Neural cell (in vitro differentiated cells): ENCODE data around the gene PRM2. TPM values are rescaled to one million over a fixed set of nuclear protein-coding genes. Genes with fewer than 3 reads are reported as not detected.

ENCODE experiments used
- H2AFZ ChIP-seq: fragments of 200-600, 300-800 bp; sonication (generic), shearing (Covaris generic); 2 replicates; pipeline ENCODE4 v1.6.0; 2014; ENCODE audit warnings: low read depth, mild to moderate bottlenecking, antibody characterized with exemption, low read length, moderate library complexity
- H3F3A ChIP-seq: fragments of 200-600 bp; shearing (Covaris generic); 2 replicates; pipeline ENCODE4 v1.6.1; 2016; ENCODE audit warnings: mild to moderate bottlenecking, moderate library complexity, mixed read lengths, antibody characterized with exemption, low read length; ENCODE audit not compliant: insufficient read depth, poor library complexity, severe bottlenecking
- H3K27ac ChIP-seq: fragments of 200-600, 300-800 bp; sonication (generic), shearing (Covaris generic); 2 replicates; pipeline ENCODE4 v1.5.1; 2014; ENCODE audit warnings: mild to moderate bottlenecking, low read length, moderate library complexity
- H3K27me3 ChIP-seq: fragments of 300-800, 200-600 bp; sonication (generic), shearing (Covaris generic); 2 replicates; pipeline ENCODE4 v1.6.0; 2014; ENCODE audit warnings: mild to moderate bottlenecking, low read depth, low read length, moderate library complexity; ENCODE audit not compliant: insufficient read depth
- H3K36me3 ChIP-seq: fragments of 300-800, 200-600 bp; sonication (generic), shearing (Covaris generic); 2 replicates; pipeline ENCODE4 v1.5.1; 2014; ENCODE audit warnings: mild to moderate bottlenecking, antibody characterized with exemption, low read length, moderate library complexity; ENCODE audit not compliant: insufficient read depth
- H3K4me2 ChIP-seq: fragments of 300-800, 200-600 bp; sonication (generic), shearing (Covaris generic); 2 replicates; pipeline ENCODE4 v1.6.0; 2014; ENCODE audit warnings: mild to moderate bottlenecking, low read length
- H3K4me3 ChIP-seq: fragments of 300-800, 200-600 bp; sonication (generic), shearing (Covaris generic); 2 replicates; pipeline ENCODE4 v1.5.1; 2014; ENCODE audit warnings: mild to moderate bottlenecking, low read length, moderate library complexity
- H3K79me2 ChIP-seq: fragments of 200-600 bp; shearing (Covaris generic); replicated peaks from 2 replicates; pipeline ENCODE4 v1.6.0; 2014; ENCODE audit warnings: mild to moderate bottlenecking, low read length, moderate library complexity; ENCODE audit not compliant: insufficient read depth
- H3K9ac ChIP-seq: fragments of 300-800, 200-600 bp; sonication (generic), shearing (Covaris generic); 2 replicates; pipeline ENCODE4 v1.6.1; 2016; ENCODE audit warnings: mild to moderate bottlenecking, low read length, mixed read lengths
- H3K9me2 ChIP-seq: fragments of 200-600 bp; shearing (Covaris generic); 2 replicates; pipeline ENCODE4 v1.6.1; 2016; ENCODE audit warnings: mild to moderate bottlenecking, low read length, mixed read lengths; ENCODE audit not compliant: insufficient read depth
- H3K9me3 ChIP-seq: fragments of 200-600, 300-800 bp; sonication (generic), shearing (Covaris generic); 2 replicates; pipeline ENCODE4 v1.6.1; 2016; ENCODE audit warnings: mild to moderate bottlenecking, mixed run types, low read length, moderate library complexity, mixed read lengths
- H4K20me1 ChIP-seq: fragments of 200-600 bp; shearing (Covaris generic); 2 replicates; pipeline ENCODE4 v1.6.1; 2016; ENCODE audit warnings: mild to moderate bottlenecking, mixed run types; ENCODE audit not compliant: insufficient read depth
- EP300 ChIP-seq: fragments of 450-650 bp; conservative IDR thresholded peaks from 2 replicates; pipeline ENCODE4 v1.6.1; 2014; ENCODE audit warnings: antibody characterized with exemption, mild to moderate bottlenecking, moderate library complexity; ENCODE audit not compliant: poor library complexity, severe bottlenecking
- EZH2 ChIP-seq: fragments of 200-600, 300-800 bp; shearing (Covaris generic), sonication (generic); IDR thresholded peaks from 2 replicates; pipeline ENCODE4 v1.6.1; 2014; ENCODE audit warnings: antibody characterized with exemption, low read length, borderline replicate concordance, mild to moderate bottlenecking; ENCODE audit not compliant: insufficient read depth, poor library complexity, severe bottlenecking
- MXI1 ChIP-seq: fragments of 450-650 bp; conservative IDR thresholded peaks from 2 replicates; pipeline ENCODE4 v1.6.1; 2014; ENCODE audit warnings: antibody characterized with exemption, mild to moderate bottlenecking; ENCODE audit not compliant: poor library complexity, severe bottlenecking
- POLR2AphosphoS5 ChIP-seq: IDR thresholded peaks from 2 replicates; pipeline ENCODE4 v1.6.1; 2012
- RAD21 ChIP-seq: fragments of 450-650 bp; conservative IDR thresholded peaks from 2 replicates; pipeline ENCODE4 v1.6.1; 2014; ENCODE audit warnings: antibody characterized with exemption, mild to moderate bottlenecking, moderate library complexity
- SMC3 ChIP-seq: fragments of 450-650 bp; conservative IDR thresholded peaks from 2 replicates; pipeline ENCODE4 v1.6.1; 2014; ENCODE audit warnings: antibody characterized with exemption, mild to moderate bottlenecking, moderate library complexity; ENCODE audit not compliant: poor library complexity
- TAF1 ChIP-seq: IDR thresholded peaks from 2 replicates; pipeline ENCODE4 v1.6.1; 2012; ENCODE audit warnings: low read depth
- polyA plus RNA-seq: library from polyadenylated mRNA; depleted of rRNA; stranded (reverse); fragments of >200 nt; gene quantifications from 2 replicates; pipeline ENCODE4 v1.2.3, GENCODE V29; 2014
- TF ChIP-seq, protein P1 (sequence below): IDR thresholded peaks from 2 replicates; pipeline ENCODE4 v1.6.1; 2012; ENCODE audit warnings: borderline replicate concordance
- TF ChIP-seq, protein P2 (sequence below): fragments of 450-650 bp; IDR thresholded peaks from 2 replicates; pipeline ENCODE4 v1.5.1; 2014; ENCODE audit warnings: antibody characterized with exemption, mild to moderate bottlenecking, moderate library complexity; ENCODE audit not compliant: poor library complexity, severe bottlenecking

PRM2 gene
- polyA plus RNA-seq, 1 donor from 2014 or later, result not detected

DNA sequence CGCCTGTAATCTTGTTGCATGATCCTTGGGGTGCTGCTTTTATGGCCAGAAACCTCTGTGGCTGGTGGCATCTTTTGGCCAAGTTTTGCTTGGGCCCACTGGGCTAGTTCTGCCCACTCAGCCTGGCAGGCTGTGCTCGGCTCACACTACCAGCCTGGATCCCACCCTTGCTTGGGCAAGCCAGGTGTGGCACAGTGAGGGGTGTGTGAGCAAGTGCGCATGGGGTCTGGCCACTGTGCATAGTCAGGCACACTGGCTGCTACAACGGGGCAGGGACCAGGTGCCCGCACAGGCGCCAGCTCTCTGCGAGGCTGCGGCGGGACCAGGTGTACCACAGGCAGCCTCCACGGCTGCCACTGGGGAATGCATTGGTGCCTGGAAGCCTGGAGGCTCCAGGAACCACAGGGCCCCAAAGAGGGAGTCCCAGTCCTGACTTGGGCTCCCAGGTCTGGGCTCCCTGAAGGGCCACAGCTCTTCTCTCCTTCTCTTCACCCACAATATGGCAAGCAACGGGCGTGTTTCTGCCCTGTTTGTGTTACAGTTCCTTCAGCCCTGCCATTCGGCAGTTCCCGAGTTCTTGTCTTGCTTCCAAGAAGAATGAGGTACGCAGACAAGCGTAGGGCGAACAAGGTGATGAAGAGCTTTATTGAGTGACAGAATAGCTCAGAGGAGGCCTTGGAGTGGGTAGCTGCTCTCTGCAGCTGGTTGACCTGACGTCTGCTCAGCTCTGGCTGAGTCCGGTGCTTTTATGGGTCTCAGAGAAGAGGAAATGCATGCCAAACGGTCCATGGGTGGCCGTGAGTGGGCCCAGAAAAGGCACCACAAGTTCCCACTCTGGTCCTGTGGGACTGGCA, 31.6 kb upstream of the PRM2 start:
- no peaks in the 10 kb centered on the region for H3K36me3 ChIP-seq
- H3K27me3 ChIP-seq, result no peaks in the 10 kb centered on the region
- H4K20me1 ChIP-seq, result no peaks in the 10 kb centered on the region
- no peak overlapping the region for H2AFZ ChIP-seq
- TF ChIP-seq TAF1, result no peak
- no peak for TF ChIP-seq POLR2AphosphoS5
- TF ChIP-seq RAD21, result no peak
- no peak for TF ChIP-seq SMC3
- TF ChIP-seq MXI1, result no peak
- TF ChIP-seq, protein P1, sequence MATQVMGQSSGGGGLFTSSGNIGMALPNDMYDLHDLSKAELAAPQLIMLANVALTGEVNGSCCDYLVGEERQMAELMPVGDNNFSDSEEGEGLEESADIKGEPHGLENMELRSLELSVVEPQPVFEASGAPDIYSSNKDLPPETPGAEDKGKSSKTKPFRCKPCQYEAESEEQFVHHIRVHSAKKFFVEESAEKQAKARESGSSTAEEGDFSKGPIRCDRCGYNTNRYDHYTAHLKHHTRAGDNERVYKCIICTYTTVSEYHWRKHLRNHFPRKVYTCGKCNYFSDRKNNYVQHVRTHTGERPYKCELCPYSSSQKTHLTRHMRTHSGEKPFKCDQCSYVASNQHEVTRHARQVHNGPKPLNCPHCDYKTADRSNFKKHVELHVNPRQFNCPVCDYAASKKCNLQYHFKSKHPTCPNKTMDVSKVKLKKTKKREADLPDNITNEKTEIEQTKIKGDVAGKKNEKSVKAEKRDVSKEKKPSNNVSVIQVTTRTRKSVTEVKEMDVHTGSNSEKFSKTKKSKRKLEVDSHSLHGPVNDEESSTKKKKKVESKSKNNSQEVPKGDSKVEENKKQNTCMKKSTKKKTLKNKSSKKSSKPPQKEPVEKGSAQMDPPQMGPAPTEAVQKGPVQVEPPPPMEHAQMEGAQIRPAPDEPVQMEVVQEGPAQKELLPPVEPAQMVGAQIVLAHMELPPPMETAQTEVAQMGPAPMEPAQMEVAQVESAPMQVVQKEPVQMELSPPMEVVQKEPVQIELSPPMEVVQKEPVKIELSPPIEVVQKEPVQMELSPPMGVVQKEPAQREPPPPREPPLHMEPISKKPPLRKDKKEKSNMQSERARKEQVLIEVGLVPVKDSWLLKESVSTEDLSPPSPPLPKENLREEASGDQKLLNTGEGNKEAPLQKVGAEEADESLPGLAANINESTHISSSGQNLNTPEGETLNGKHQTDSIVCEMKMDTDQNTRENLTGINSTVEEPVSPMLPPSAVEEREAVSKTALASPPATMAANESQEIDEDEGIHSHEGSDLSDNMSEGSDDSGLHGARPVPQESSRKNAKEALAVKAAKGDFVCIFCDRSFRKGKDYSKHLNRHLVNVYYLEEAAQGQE, result no peak
- TF ChIP-seq EZH2, result no peak
- TF ChIP-seq, protein P2, sequence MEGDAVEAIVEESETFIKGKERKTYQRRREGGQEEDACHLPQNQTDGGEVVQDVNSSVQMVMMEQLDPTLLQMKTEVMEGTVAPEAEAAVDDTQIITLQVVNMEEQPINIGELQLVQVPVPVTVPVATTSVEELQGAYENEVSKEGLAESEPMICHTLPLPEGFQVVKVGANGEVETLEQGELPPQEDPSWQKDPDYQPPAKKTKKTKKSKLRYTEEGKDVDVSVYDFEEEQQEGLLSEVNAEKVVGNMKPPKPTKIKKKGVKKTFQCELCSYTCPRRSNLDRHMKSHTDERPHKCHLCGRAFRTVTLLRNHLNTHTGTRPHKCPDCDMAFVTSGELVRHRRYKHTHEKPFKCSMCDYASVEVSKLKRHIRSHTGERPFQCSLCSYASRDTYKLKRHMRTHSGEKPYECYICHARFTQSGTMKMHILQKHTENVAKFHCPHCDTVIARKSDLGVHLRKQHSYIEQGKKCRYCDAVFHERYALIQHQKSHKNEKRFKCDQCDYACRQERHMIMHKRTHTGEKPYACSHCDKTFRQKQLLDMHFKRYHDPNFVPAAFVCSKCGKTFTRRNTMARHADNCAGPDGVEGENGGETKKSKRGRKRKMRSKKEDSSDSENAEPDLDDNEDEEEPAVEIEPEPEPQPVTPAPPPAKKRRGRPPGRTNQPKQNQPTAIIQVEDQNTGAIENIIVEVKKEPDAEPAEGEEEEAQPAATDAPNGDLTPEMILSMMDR, result no peak
- no peak for TF ChIP-seq EP300
- H3F3A ChIP-seq, result no peaks in the 10 kb centered on the region
- H3K4me2 ChIP-seq, result no peak overlapping the region
- H3K27ac ChIP-seq, result no peak overlapping the region
- H3K4me3 ChIP-seq, result no peak overlapping the region
- H3K9me3 ChIP-seq, result no peaks in the 10 kb centered on the region
- no peaks in the 10 kb centered on the region for H3K9me2 ChIP-seq
- no peak overlapping the region for H3K9ac ChIP-seq
- no peaks in the 10 kb centered on the region for H3K79me2 ChIP-seq

DNA sequence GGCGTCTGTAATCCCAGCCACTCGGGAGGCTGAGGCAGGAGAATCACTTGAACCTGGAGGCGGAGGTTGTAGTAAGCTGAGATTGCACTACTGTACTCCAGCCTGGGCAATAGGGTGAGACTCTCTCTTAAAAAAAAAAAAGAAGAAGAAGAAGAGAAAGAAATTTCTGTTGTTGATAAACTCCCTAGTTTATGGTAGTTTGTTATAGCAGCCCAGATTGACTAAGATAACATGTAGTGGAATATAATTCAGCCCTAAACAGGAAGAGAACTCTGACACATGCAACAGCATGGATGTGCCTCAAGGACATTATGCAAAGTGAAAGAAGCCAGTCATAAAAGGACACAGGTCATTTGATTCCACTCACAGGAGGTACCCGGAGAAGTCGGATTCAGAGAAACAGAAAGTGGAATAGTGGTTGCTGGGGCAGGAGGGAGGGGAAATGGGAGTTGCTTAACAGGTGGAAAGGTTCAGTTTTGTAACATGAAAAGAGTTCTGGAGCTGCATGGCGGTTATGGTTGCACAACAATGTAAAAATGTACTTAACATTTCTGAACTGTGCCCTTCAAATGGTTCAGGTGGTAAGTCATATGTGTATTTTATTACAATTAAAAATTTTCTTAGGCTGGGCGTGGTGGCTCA, 30.8 kb upstream of the PRM2 start:
- H3F3A ChIP-seq, result no peaks in the 10 kb centered on the region
- TF ChIP-seq EZH2, result no peak
- no peak for TF ChIP-seq MXI1
- no peak for TF ChIP-seq EP300
- TF ChIP-seq RAD21, result no peak
- TF ChIP-seq TAF1, result no peak
- no peak for TF ChIP-seq POLR2AphosphoS5
- TF ChIP-seq, protein P1, result no peak
- TF ChIP-seq, protein P2, result no peak
- TF ChIP-seq SMC3, result no peak
- no peaks in the 10 kb centered on the region for H3K36me3 ChIP-seq
- no peaks in the 10 kb centered on the region for H4K20me1 ChIP-seq
- H3K9me2 ChIP-seq, result no peaks in the 10 kb centered on the region
- H3K4me3 ChIP-seq, result no peak overlapping the region
- H3K27me3 ChIP-seq, result no peaks in the 10 kb centered on the region
- H3K9me3 ChIP-seq, result no peaks in the 10 kb centered on the region
- no peak overlapping the region for H3K9ac ChIP-seq
- H3K4me2 ChIP-seq, result no peak overlapping the region
- no peak overlapping the region for H2AFZ ChIP-seq
- H3K79me2 ChIP-seq, result no peaks in the 10 kb centered on the region
- H3K27ac ChIP-seq, result no peak overlapping the region
